Activated CD4-positive, alpha-beta memory T cell treated with anti-CD3 and anti-CD28 coated beads, Interleukin-2, amount 10 ng/mL, durations not matched to agents 7 days and 5 days (primary cell): Measurements from ENCODE around the gene STAG3. TPM values are rescaled to one million over a fixed set of nuclear protein-coding genes. Genes with fewer than 3 reads are reported as not detected.
"Not testable (repeated sequence)": the region's sequence is repeated elsewhere in the genome, so short reads cannot be mapped to it uniquely, and the experiment has no call there.

Experiments used
- CTCF ChIA-PET: fragments of 350-600 bp; sonication (Branson Sonifier 250); formaldehyde crosslinking; loops from one replicate; lab custom pipeline; 2021; ENCODE audit warnings: antibody characterized with exemption, inconsistent platforms; lab: Charles Lee
- POLR2A ChIA-PET: fragments of 350-600 bp; sonication (Branson Sonifier 250); formaldehyde crosslinking; loops from one replicate; lab custom pipeline; 2021; ENCODE audit warnings: antibody characterized with exemption; lab: Charles Lee
- DNase-seq: peaks from one replicate; pipeline ENCODE4 v3.0.0-alpha.2; 2020
- H3K27ac Mint-ChIP-seq: one replicate; pipeline ENCODE4 v1.8.0; 2021; ENCODE audit warnings: mild to moderate bottlenecking, mixed read lengths
- H3K27me3 Mint-ChIP-seq: one replicate; pipeline ENCODE4 v1.8.0; 2021; ENCODE audit warnings: mixed read lengths
- H3K36me3 Mint-ChIP-seq: one replicate; pipeline ENCODE4 v1.8.0; 2021; ENCODE audit warnings: low read depth, mixed read lengths
- H3K4me1 Mint-ChIP-seq: one replicate; pipeline ENCODE4 v1.8.0; 2021; ENCODE audit warnings: mixed read lengths
- H3K4me3 Mint-ChIP-seq: one replicate; pipeline ENCODE4 v1.8.0; 2021; ENCODE audit warnings: mild to moderate bottlenecking, mixed read lengths
- H3K9me3 Mint-ChIP-seq: one replicate; pipeline ENCODE4 v1.8.0; 2021; ENCODE audit warnings: mixed read lengths
- total RNA-seq, 2 experiments: library from RNA; stranded (reverse); gene quantifications; one replicate each; pipeline ENCODE4 v1.2.3, GENCODE V29; 2021

Gene STAG3
- total RNA-seq, 2 experiments from 2014 or later: 12.9 to 13.1 TPM

- peaks cover 18% of the 10 kb centered on the region for H3K36me3 Mint-ChIP-seq
- POLR2A ChIA-PET: interaction anchor here (0.7 to 4.4 kb wide), 8 partner anchors 9 to 221 kb away, joined by 3 to 35 read pairs (median 5); partner anchors contain the start of gene PVRIG
- CTCF ChIA-PET: interaction anchor here (0.8 to 4.4 kb wide), 10 partner anchors 9 to 199 kb away, joined by 3 to 31 read pairs (median 4); partner anchors contain the start of gene LAMTOR4
Observed at GRCh38 chr7:100208911-100209408, 31.2 kb downstream of the STAG3 start.

GRCh38 chr7:100209493-100209892 lies 31.8 kb downstream of the STAG3 start:
- peak overlapping the region; percentile 9 for H3K27ac Mint-ChIP-seq

More at GRCh38 chr7:100208911-100209408, 31.2 kb downstream of the STAG3 start:
- Mint-ChIP-seq H3K4me3 (peak overlapping the region; percentile 40), H3K9me3 (no peaks in the 10 kb centered on the region), H3K27me3 (no peaks in the 10 kb centered on the region), H3K27ac (peak overlapping the region; percentile 68), H3K4me1 (peaks cover 44% of the 10 kb centered on the region)
- DNase-seq: peak; percentile 72

GRCh38 chr7:100210805-100211204 lies 33.1 kb downstream of the STAG3 start:
- CTCF ChIA-PET: interaction anchor here (1.2 to 4.4 kb wide), 5 partner anchors 9 to 80 kb away, joined by 3 to 31 read pairs (median 5); partner anchors contain the start of gene PVRIG
- no peak for DNase-seq

More at GRCh38 chr7:100209493-100209892, 31.8 kb downstream of the STAG3 start:
- ChIA-PET CTCF (interaction anchor here (0.8 to 4.4 kb wide), 8 partner anchors 9 to 79 kb away, joined by 3 to 31 read pairs (median 4); partner anchors contain the start of gene LAMTOR4), POLR2A (interaction anchor here (1.0 to 4.4 kb wide), 7 partner anchors 10 to 221 kb away, joined by 3 to 35 read pairs (median 6); partner anchors contain the start of gene PVRIG)
- no peak for DNase-seq
- Mint-ChIP-seq H3K4me1 (peaks cover 46% of the 10 kb centered on the region), H3K4me3 (no peak overlapping the region), H3K27me3 (no peaks in the 10 kb centered on the region), H3K9me3 (no peaks in the 10 kb centered on the region), H3K36me3 (peaks cover 18% of the 10 kb centered on the region)

GRCh38 chr7:100211342-100211780 lies 33.6 kb downstream of the STAG3 start:
- peaks cover 55% of the 10 kb centered on the region for H3K4me1 Mint-ChIP-seq
- no peaks in the 10 kb centered on the region for H3K27me3 Mint-ChIP-seq
- H3K9me3 Mint-ChIP-seq: no peaks in the 10 kb centered on the region
- ChIA-PET CTCF (interaction anchor here (1.2 to 4.4 kb wide), 5 partner anchors 9 to 81 kb away, joined by 3 to 31 read pairs (median 5); partner anchors contain the start of gene PVRIG), POLR2A (interaction anchor here (1.2 to 4.4 kb wide), 6 partner anchors 9 to 217 kb away, joined by 4 to 35 read pairs (median 4); partner anchors contain the start of genes AP4M1, GPC2, MCM7 and PVRIG)
- peak; percentile 45 for DNase-seq
- H3K4me3 Mint-ChIP-seq: peak overlapping the region; percentile 12
- H3K27ac Mint-ChIP-seq: peak overlapping the region; percentile 57
- H3K36me3 Mint-ChIP-seq: peaks cover 18% of the 10 kb centered on the region

More at GRCh38 chr7:100210805-100211204, 33.1 kb downstream of the STAG3 start:
- no peaks in the 10 kb centered on the region for H3K9me3 Mint-ChIP-seq
- H3K27ac Mint-ChIP-seq: no peak overlapping the region
- POLR2A ChIA-PET: interaction anchor here (1.2 to 4.4 kb wide), 7 partner anchors 9 to 217 kb away, joined by 4 to 35 read pairs (median 5); partner anchors contain the start of genes AP4M1, GPC2, MCM7 and PVRIG
- peaks cover 18% of the 10 kb centered on the region for H3K36me3 Mint-ChIP-seq
- no peaks in the 10 kb centered on the region for H3K27me3 Mint-ChIP-seq
- H3K4me3 Mint-ChIP-seq: no peak overlapping the region
- H3K4me1 Mint-ChIP-seq: peaks cover 53% of the 10 kb centered on the region

- DNase-seq: no peak
- peaks cover 66% of the 10 kb centered on the region for H3K4me1 Mint-ChIP-seq
- H3K27ac Mint-ChIP-seq: no peak overlapping the region
- H3K36me3 Mint-ChIP-seq: peaks cover 14% of the 10 kb centered on the region
- H3K27me3 Mint-ChIP-seq: no peaks in the 10 kb centered on the region
- no peak overlapping the region for H3K4me3 Mint-ChIP-seq
- H3K9me3 Mint-ChIP-seq: no peaks in the 10 kb centered on the region
- POLR2A ChIA-PET: no interaction called here
- CTCF ChIA-PET: interaction anchor here (1.2 kb wide), 1 partner anchor 10 kb away, joined by 4 read pairs; no protein-coding TSS in a partner anchor
Observed at GRCh38 chr7:100212631-100213286, 35.0 kb downstream of the STAG3 start.

- CTCF ChIA-PET: interaction anchor here (1.2 kb wide), 1 partner anchor 11 kb away, joined by 3 read pairs; no protein-coding TSS in a partner anchor
- no peaks in the 10 kb centered on the region for H3K9me3 Mint-ChIP-seq
- H3K27me3 Mint-ChIP-seq: no peaks in the 10 kb centered on the region
- no peak overlapping the region for H3K27ac Mint-ChIP-seq
- H3K4me3 Mint-ChIP-seq: no peak overlapping the region
- peaks cover 62% of the 10 kb centered on the region for H3K4me1 Mint-ChIP-seq
- no peak for DNase-seq
- POLR2A ChIA-PET: no interaction called here
- peaks cover 14% of the 10 kb centered on the region for H3K36me3 Mint-ChIP-seq
Observed at GRCh38 chr7:100213672-100214071, 36.0 kb downstream of the STAG3 start.

GRCh38 chr7:100214356-100214755 lies 36.6 kb downstream of the STAG3 start:
- DNase-seq, POLR2A ChIA-PET, H3K9me3 Mint-ChIP-seq, H3K27me3 Mint-ChIP-seq, H3K4me3 Mint-ChIP-seq: not testable (repeated sequence)
- Mint-ChIP-seq H3K36me3 (peaks cover 14% of the 10 kb centered on the region), H3K4me1 (peaks cover 62% of the 10 kb centered on the region), H3K27ac (peak overlapping the region; percentile 15)
- CTCF ChIA-PET: interaction anchor here (1.2 to 4.4 kb wide), 2 partner anchors 12 to 82 kb away, joined by 3 to 64 read pairs; no protein-coding TSS in a partner anchor

GRCh38 chr7:100215895-100216294 lies 38.2 kb downstream of the STAG3 start:
- POLR2A ChIA-PET: no interaction called here
- Mint-ChIP-seq H3K27me3 (no peaks in the 10 kb centered on the region), H3K4me3 (no peak overlapping the region), H3K36me3 (peaks cover 22% of the 10 kb centered on the region), H3K9me3 (no peaks in the 10 kb centered on the region), H3K4me1 (peaks cover 50% of the 10 kb centered on the region), H3K27ac (no peak overlapping the region)
- no peak for DNase-seq
- CTCF ChIA-PET: interaction anchor here (0.7 to 4.4 kb wide), 3 partner anchors 38 to 762 kb away, joined by 3 to 64 read pairs (median 14); partner anchors contain the start of genes GPC2 and STAG3

GRCh38 chr7:100217934-100218333 lies 40.2 kb downstream of the STAG3 start:
- H3K4me3 Mint-ChIP-seq: peak overlapping the region; percentile 81
- H3K36me3 Mint-ChIP-seq: peaks cover 37% of the 10 kb centered on the region
- ChIA-PET POLR2A (interaction anchor here (0.7 to 6.5 kb wide), 10 partner anchors 8 to 488 kb away, joined by 3 to 35 read pairs (median 5); partner anchors contain the start of genes LAMTOR4, MEPCE, POP7 and ZCWPW1), CTCF (interaction anchor here (0.6 to 4.4 kb wide), 22 partner anchors 8 to 210 kb away, joined by 3 to 64 read pairs (median 4); partner anchors contain the start of genes AP4M1, GPC2, LAMTOR4 and MBLAC1)
- peak overlapping the region; percentile 95 for H3K27ac Mint-ChIP-seq
- DNase-seq: peak; percentile 86
- peaks cover 54% of the 10 kb centered on the region for H3K4me1 Mint-ChIP-seq
- H3K27me3 Mint-ChIP-seq, H3K9me3 Mint-ChIP-seq: not testable (repeated sequence)

- peak overlapping the region; percentile 99 for H3K27ac Mint-ChIP-seq
- H3K4me3 Mint-ChIP-seq: peak overlapping the region; percentile 87
- H3K9me3 Mint-ChIP-seq: no peaks in the 10 kb centered on the region
- peaks cover 64% of the 10 kb centered on the region for H3K4me1 Mint-ChIP-seq
- ChIA-PET CTCF (interaction anchor here (0.9 to 3.1 kb wide), 7 partner anchors 8 to 118 kb away, joined by 3 to 14 read pairs (median 4); partner anchors contain the start of genes AP4M1, GPC2, LAMTOR4 and MCM7), POLR2A (interaction anchor here (0.8 to 6.5 kb wide), 8 partner anchors 9 to 119 kb away, joined by 3 to 35 read pairs (median 4); partner anchors contain the start of genes AP4M1, LAMTOR4 and MCM7)
- peaks cover 51% of the 10 kb centered on the region for H3K36me3 Mint-ChIP-seq
- DNase-seq: peak; percentile 45
- H3K27me3 Mint-ChIP-seq: no peaks in the 10 kb centered on the region
Observed at GRCh38 chr7:100219271-100219737, 41.6 kb downstream of the STAG3 start.

GRCh38 chr7:100219801-100220585 lies 42.3 kb downstream of the STAG3 start, which contains the start of gene PVRIG:
Gene PVRIG, plus strand, starts transcription at chr7:100219949. Its CDS starts 22 bp downstream, at chr7:100219971.
- H3K9me3 Mint-ChIP-seq, H3K27me3 Mint-ChIP-seq: not testable (repeated sequence)
- CTCF ChIA-PET: interaction anchor here (0.6 to 1.2 kb wide), 5 partner anchors 8 to 145 kb away, joined by 3 to 4 read pairs (median 4); partner anchors contain the start of genes GPC2, LAMTOR4 and STAG3
- peak within 1 kb of the TSS; percentile 87 for H3K4me3 Mint-ChIP-seq
- peak within 1 kb of the TSS; percentile 99 for H3K27ac Mint-ChIP-seq
- peaks cover 57% of the 10 kb centered on the region for H3K36me3 Mint-ChIP-seq
- peaks cover 67% of the 10 kb centered on the region for H3K4me1 Mint-ChIP-seq
- DNase-seq: peak; percentile 53
- POLR2A ChIA-PET: interaction anchor here (0.8 to 6.5 kb wide), 14 partner anchors 9 to 215 kb away, joined by 3 to 35 read pairs (median 4); partner anchors contain the start of genes AP4M1, LAMTOR4, MBLAC1 and MCM7
